ENCODE results near the gene LYSMD2. TPM values are rescaled to one million over a fixed set of nuclear protein-coding genes. Genes with fewer than 3 reads are reported as not detected.

Gene LYSMD2
- total RNA-seq, 1 donor from 2014 or later = 4.7 TPM

- DNase-seq = peak; percentile 35
Observed at GRCh38 chr15:51751697-51752683, 14.5 kb upstream of the LYSMD2 start.

- DNase-seq = peak; percentile 54
Observed at GRCh38 chr15:51750792-51751696, 13.6 kb upstream of the LYSMD2 start, which contains the start of gene TMOD2. Gene TMOD2, plus strand, starts transcription at chr15:51751597. Its CDS starts 14,845 bp downstream, at chr15:51766442.

- DNase-seq = no peak
Observed at GRCh38 chr15:51750186-51750585, 12.7 kb upstream of the LYSMD2 start.

GRCh38 chr15:51749307-51749706 lies 11.9 kb upstream of the LYSMD2 start:
- DNase-seq = no peak

- DNase-seq = no peak
Observed at GRCh38 chr15:51739061-51739712, 1.7 kb upstream of the LYSMD2 start.

- no peak for DNase-seq
Observed at GRCh38 chr15:51738553-51738952, 1.1 kb upstream of the LYSMD2 start.

GRCh38 chr15:51736751-51737521 lies 519 bp downstream of the LYSMD2 start:
- DNase-seq = peak; percentile 32

- DNase-seq = no peak
Observed at GRCh38 chr15:51736069-51736468, 1.4 kb downstream of the LYSMD2 start.

- DNase-seq = no peak
Observed at GRCh38 chr15:51735228-51736010, 2.0 kb downstream of the LYSMD2 start.

GRCh38 chr15:51732646-51733045 lies 4.8 kb downstream of the LYSMD2 start:
- DNase-seq = no peak

- DNase-seq = no peak
Observed at GRCh38 chr15:51731549-51732267, 5.7 kb downstream of the LYSMD2 start.

- no peak for DNase-seq
Observed at GRCh38 chr15:51727141-51727897, 10.1 kb downstream of the LYSMD2 start.

- DNase-seq = peak; percentile 68
Observed at GRCh38 chr15:51726302-51727073, 11.0 kb downstream of the LYSMD2 start.

- DNase-seq = no peak
Observed at GRCh38 chr15:51724673-51725072, 12.8 kb downstream of the LYSMD2 start.

- no peak for DNase-seq
Observed at GRCh38 chr15:51724199-51724598, 13.3 kb downstream of the LYSMD2 start.

- DNase-seq = no peak
Observed at GRCh38 chr15:51721199-51721960, 16.1 kb downstream of the LYSMD2 start.
